Endothelial cell of umbilical vein (primary cell): ENCODE data around the gene METTL15.

Source experiments
- CTCF ChIP-seq, 2 donors: IDR thresholded peaks; 1 replicate in 1 of 2; 2 replicates in 1 of 2; pipeline ENCODE4 v1.5.1; 2011; ENCODE audit warnings: low read length in 2 of 2, mild to moderate bottlenecking in 2 of 2, moderate library complexity in 2 of 2, control low read depth in 1 of 2, inconsistent platforms in 1 of 2, low read depth in 1 of 2; ENCODE audit not compliant: insufficient read depth in 1 of 2; ENCODE audit errors: extremely low read depth in 1 of 2
- EZH2 ChIP-seq: IDR thresholded peaks from 2 replicates; pipeline ENCODE4 v1.6.1; 2012; ENCODE audit warnings: borderline replicate concordance, low read depth, mild to moderate bottlenecking, moderate library complexity, low read length, inconsistent platforms; ENCODE audit not compliant: severe bottlenecking
- FOS ChIP-seq: IDR thresholded peaks from 2 replicates; pipeline ENCODE4 v1.6.1; 2011; ENCODE audit warnings: mild to moderate bottlenecking, low read length, moderate library complexity, borderline replicate concordance; ENCODE audit not compliant: insufficient read depth
- GATA2 ChIP-seq: IDR thresholded peaks from 2 replicates; pipeline ENCODE4 v1.7.0; 2011; ENCODE audit warnings: low read depth, mild to moderate bottlenecking, moderate library complexity, mixed read lengths, low read length; ENCODE audit not compliant: insufficient read length, insufficient read depth
- JUN ChIP-seq: IDR thresholded peaks from 2 replicates; pipeline ENCODE4 v1.6.1; 2011; ENCODE audit warnings: borderline replicate concordance, low read depth; ENCODE audit not compliant: insufficient read length, insufficient read depth
- MAX ChIP-seq: IDR thresholded peaks from 2 replicates; pipeline ENCODE4 v1.6.1; 2011; ENCODE audit not compliant: insufficient read depth, insufficient read length
- MYC ChIP-seq: IDR thresholded peaks from one replicate; pipeline ENCODE4 v1.6.1; 2011; ENCODE audit warnings: mild to moderate bottlenecking, low read depth, low read length
- POLR2A ChIP-seq: IDR thresholded peaks from 2 replicates; pipeline ENCODE4 v1.6.1; 2012; ENCODE audit warnings: low read depth, mild to moderate bottlenecking, control low read depth, low read length
- POLR2AphosphoS5 ChIP-seq: IDR thresholded peaks from 2 replicates; pipeline ENCODE4 v1.6.1; 2012; ENCODE audit warnings: low read depth, mild to moderate bottlenecking, control low read depth, low read length, moderate library complexity; ENCODE audit not compliant: insufficient read depth

GRCh38 chr11:28337701-28338100, 229.5 kb downstream of the METTL15 start:
- TF ChIP-seq POLR2A, result no peak
- no peak for TF ChIP-seq CTCF (IDR thresholded peaks at IDR 0.05; ENCODE audit: extremely low read depth in 1 of 2, insufficient read depth in 1 of 2, low read depth in 1 of 2, low read length in 2 of 2)
- no peak for TF ChIP-seq EZH2
- TF ChIP-seq MAX, result no peak
- no peak for TF ChIP-seq POLR2AphosphoS5
- TF ChIP-seq FOS, result no peak
- TF ChIP-seq MYC, result no peak
- no peak for TF ChIP-seq JUN
- TF ChIP-seq GATA2, result no peak
